ENCODE results near the gene PIK3C2A. TPM values are rescaled to one million over a fixed set of nuclear protein-coding genes. Genes with fewer than 3 reads are reported as not detected.

PIK3C2A gene
- polyA plus RNA-seq, 3 donors, result 5.3 to 9.3 (median 6.0) TPM

DNA sequence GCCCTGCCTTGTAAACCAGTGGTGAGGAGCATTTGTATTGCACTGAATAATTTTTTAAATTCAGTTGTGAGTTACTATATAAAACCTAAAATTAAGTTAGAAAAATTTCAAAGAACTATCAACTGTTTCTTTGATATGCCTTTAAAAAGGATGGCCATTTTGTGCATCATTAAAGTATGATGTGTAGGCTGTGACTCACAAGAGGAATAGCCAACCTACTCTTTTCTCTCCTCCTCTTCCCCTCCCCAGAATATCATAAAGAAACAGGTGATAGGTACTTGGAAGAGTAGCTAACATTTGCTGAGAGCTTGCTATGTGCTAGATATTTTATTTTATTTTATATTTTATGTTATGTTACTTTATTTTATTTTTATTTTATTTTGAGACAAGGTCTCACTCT, 10.6 kb upstream of the PIK3C2A start:
- TF ChIP-seq, protein P1, sequence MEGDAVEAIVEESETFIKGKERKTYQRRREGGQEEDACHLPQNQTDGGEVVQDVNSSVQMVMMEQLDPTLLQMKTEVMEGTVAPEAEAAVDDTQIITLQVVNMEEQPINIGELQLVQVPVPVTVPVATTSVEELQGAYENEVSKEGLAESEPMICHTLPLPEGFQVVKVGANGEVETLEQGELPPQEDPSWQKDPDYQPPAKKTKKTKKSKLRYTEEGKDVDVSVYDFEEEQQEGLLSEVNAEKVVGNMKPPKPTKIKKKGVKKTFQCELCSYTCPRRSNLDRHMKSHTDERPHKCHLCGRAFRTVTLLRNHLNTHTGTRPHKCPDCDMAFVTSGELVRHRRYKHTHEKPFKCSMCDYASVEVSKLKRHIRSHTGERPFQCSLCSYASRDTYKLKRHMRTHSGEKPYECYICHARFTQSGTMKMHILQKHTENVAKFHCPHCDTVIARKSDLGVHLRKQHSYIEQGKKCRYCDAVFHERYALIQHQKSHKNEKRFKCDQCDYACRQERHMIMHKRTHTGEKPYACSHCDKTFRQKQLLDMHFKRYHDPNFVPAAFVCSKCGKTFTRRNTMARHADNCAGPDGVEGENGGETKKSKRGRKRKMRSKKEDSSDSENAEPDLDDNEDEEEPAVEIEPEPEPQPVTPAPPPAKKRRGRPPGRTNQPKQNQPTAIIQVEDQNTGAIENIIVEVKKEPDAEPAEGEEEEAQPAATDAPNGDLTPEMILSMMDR (IDR thresholded peaks at IDR 0.05), result no peak
- H3K27ac Mint-ChIP-seq, result no peak overlapping the region
- H3K4me3 Mint-ChIP-seq, result no peak overlapping the region
- Histone ChIP-seq H3K4me2 (replicated peaks; ENCODE audit: extremely low read depth, low read length, poor library complexity, severe bottlenecking) (no peak overlapping the region), H3K79me2 (ENCODE audit: insufficient read depth, low read length) (no peaks in the 10 kb centered on the region), H3K4me3 (replicated peaks in 1 of 3; ENCODE audit: low read depth in 2 of 3, low read length in 3 of 3) (no peak overlapping the region), H3K27ac (ENCODE audit: low read depth in 1 of 2, low read length in 2 of 2) (no peak overlapping the region), H4K20me1 (ENCODE audit: insufficient read depth, low read length) (no peaks in the 10 kb centered on the region), H3K4me1 (ENCODE audit: control insufficient read depth in 1 of 2, insufficient read depth in 2 of 2, low read length in 2 of 2) (peaks cover 4 to 6% of the 10 kb centered on the region in 2 donors), H3K27me3 (ENCODE audit: control insufficient read depth in 2 of 2, insufficient read depth in 2 of 2, low read length in 2 of 2) (no peaks in the 10 kb centered on the region), H2AFZ (ENCODE audit: insufficient read depth, low read depth, low read length, poor library complexity, severe bottlenecking) (no peak overlapping the region), H3K36me3 (replicated peaks in 1 of 2; ENCODE audit: control insufficient read depth in 1 of 2, insufficient read depth in 2 of 2, low read length in 2 of 2) (no peaks in the 10 kb centered on the region), H3K9ac (ENCODE audit: insufficient read depth, low read length, poor library complexity, severe bottlenecking) (no peak overlapping the region), H3K9me3 (replicated peaks in 1 of 2; ENCODE audit: control insufficient read depth in 1 of 2, insufficient read depth in 1 of 2, low read length in 2 of 2) (peaks cover 0 to 5% of the 10 kb centered on the region in 2 donors)
- H3K9me3 Mint-ChIP-seq, result peaks cover 0 to 7% (median 5%) of the 10 kb centered on the region in 7 donors
- no peak for DNase-seq
- H3K36me3 Mint-ChIP-seq, result no peaks in the 10 kb centered on the region
- intact Hi-C loops (cut with micrococcal nuclease), result loop anchor here in 1 of 2 donors (10.0 kb wide), 1 partner anchor 136 kb away; the partner anchor contains the start of gene NCR3LG1
- H3K27me3 Mint-ChIP-seq (ENCODE audit: low read depth in 3 of 3), result peaks cover 3 to 11% (median 7%) of the 10 kb centered on the region in 3 donors
- H3K4me1 Mint-ChIP-seq, result peaks cover 5% of the 10 kb centered on the region

DNA sequence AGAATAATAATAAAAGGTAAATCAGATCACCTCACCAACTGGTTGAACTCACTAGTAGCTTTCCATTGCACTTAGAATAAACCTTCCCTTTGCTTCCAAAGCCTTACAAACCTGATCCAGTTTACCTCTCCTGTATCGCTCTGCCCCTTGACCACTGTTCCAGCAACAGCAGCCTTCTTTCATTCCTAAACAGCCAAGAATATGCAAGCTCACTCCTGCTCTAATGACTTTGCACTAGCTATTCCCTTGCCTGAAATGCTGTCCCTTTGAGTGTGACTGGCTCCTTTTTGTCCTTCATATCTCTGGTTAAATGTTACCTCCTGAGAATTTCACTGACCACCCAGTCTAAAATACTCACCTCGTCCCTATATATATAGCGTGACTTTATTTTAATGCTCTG, 9.6 kb upstream of the PIK3C2A start:
- Mint-ChIP-seq H3K27ac (no peak overlapping the region), H3K4me3 (no peak overlapping the region)
- intact Hi-C loops (cut with micrococcal nuclease), result loop anchor here in 1 of 2 donors (10.0 kb wide), 1 partner anchor 137 kb away; the partner anchor contains the start of gene NCR3LG1

More for the DNA sequence above, 9.6 kb upstream of the PIK3C2A start:
- 100% methylated on average over 1 of the region's 3 CpGs for WGBS (ENCODE audit: insufficient coverage)
- Histone ChIP-seq H3K4me2 (replicated peaks; ENCODE audit: extremely low read depth, low read length, poor library complexity, severe bottlenecking) (no peak overlapping the region), H3K4me1 (ENCODE audit: control insufficient read depth in 1 of 2, insufficient read depth in 2 of 2, low read length in 2 of 2) (peaks cover 4 to 6% of the 10 kb centered on the region in 2 donors), H4K20me1 (ENCODE audit: insufficient read depth, low read length) (no peaks in the 10 kb centered on the region), H3K4me3 (replicated peaks in 1 of 3; ENCODE audit: low read depth in 2 of 3, low read length in 3 of 3) (no peak overlapping the region), H3K27me3 (ENCODE audit: control insufficient read depth in 2 of 2, insufficient read depth in 2 of 2, low read length in 2 of 2) (no peaks in the 10 kb centered on the region), H3K27ac (ENCODE audit: low read depth in 1 of 2, low read length in 2 of 2) (no peak overlapping the region), H3K9me3 (replicated peaks in 1 of 2; ENCODE audit: control insufficient read depth in 1 of 2, insufficient read depth in 1 of 2, low read length in 2 of 2) (peaks cover 0 to 5% of the 10 kb centered on the region in 2 donors), H2AFZ (ENCODE audit: insufficient read depth, low read depth, low read length, poor library complexity, severe bottlenecking) (no peak overlapping the region), H3K79me2 (ENCODE audit: insufficient read depth, low read length) (no peaks in the 10 kb centered on the region), H3K9ac (ENCODE audit: insufficient read depth, low read length, poor library complexity, severe bottlenecking) (no peak overlapping the region), H3K36me3 (replicated peaks in 1 of 2; ENCODE audit: control insufficient read depth in 1 of 2, insufficient read depth in 2 of 2, low read length in 2 of 2) (no peaks in the 10 kb centered on the region)
- no peaks in the 10 kb centered on the region for H3K36me3 Mint-ChIP-seq
- no peak for DNase-seq
- peaks cover 3 to 13% (median 7%) of the 10 kb centered on the region in 3 donors for H3K27me3 Mint-ChIP-seq (ENCODE audit: low read depth in 3 of 3)
- peaks cover 0 to 7% (median 5%) of the 10 kb centered on the region in 7 donors for H3K9me3 Mint-ChIP-seq
- TF ChIP-seq, protein P1 (IDR thresholded peaks at IDR 0.05), result no peak
- H3K4me1 Mint-ChIP-seq, result peaks cover 4% of the 10 kb centered on the region
